Testis (tissue), 2 donors: ENCODE data around the gene HSD17B1.

Experiments used
- CTCF ChIP-seq, 3 experiments: fragments of 450-650 bp in 2 of 3; fragments of 200-600 bp in 1 of 3; sonication (generic) in 1 of 3; IDR thresholded peaks; one replicate each; pipeline ENCODE4 v1.5.1; 2016 to 2019; ENCODE audit warnings: antibody characterized with exemption in 3 of 3, mild to moderate bottlenecking in 2 of 3, moderate library complexity in 1 of 3
- POLR2A ChIP-seq: fragments of 450-650 bp; IDR thresholded peaks from one replicate; pipeline ENCODE4 v1.6.1; 2017; ENCODE audit warnings: antibody characterized with exemption, mild to moderate bottlenecking, moderate library complexity

- no peak for TF ChIP-seq CTCF (IDR thresholded peaks at IDR 0.05)
- TF ChIP-seq POLR2A: no peak
Observed at GRCh38 chr17:42560246-42560645, 7.5 kb downstream of the HSD17B1 start.
